MM.1S (cell line): Measurements from ENCODE around the gene GAL.

Experiments used
- EZH2 ChIP-seq: fragments of 300-600 bp; sonication (generic); optimal IDR thresholded peaks from 2 replicates; pipeline ENCODE3; 2017; ENCODE audit warnings: low read depth, mild to moderate bottlenecking, antibody characterized with exemption, low read length, mixed read lengths
- EZH2phosphoT487 ChIP-seq: fragments of 300-600 bp; sonication (generic); IDR thresholded peaks from 2 replicates; pipeline ENCODE4 v1.6.1; 2018; ENCODE audit warnings: antibody characterized with exemption, low read length
- TF ChIP-seq, protein P1 (sequence below): fragments of 300-600 bp; sonication (generic); IDR thresholded peaks from 2 replicates; pipeline ENCODE4 v1.5.1; 2016; ENCODE audit warnings: antibody characterized with exemption, low read length, mixed read lengths

DNA sequence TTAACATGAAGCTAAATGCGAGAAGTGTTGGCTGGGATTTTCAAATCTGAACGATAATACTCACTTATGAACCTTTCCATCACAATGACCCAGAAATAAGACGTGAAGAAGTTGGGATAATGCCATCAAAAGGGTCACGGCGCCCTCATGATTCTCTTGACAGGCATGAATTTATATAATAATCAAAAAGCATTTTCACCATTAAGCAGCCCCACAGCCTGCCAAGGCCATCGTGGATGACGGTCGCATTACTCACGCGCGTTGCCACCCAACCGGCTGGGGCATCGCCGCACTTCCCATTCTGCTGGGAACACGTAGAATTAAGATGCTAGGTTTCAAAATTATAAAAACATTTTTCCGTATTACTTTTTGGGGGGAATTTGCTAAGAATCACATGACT, 18.9 kb upstream of the GAL start:
- TF ChIP-seq, protein P1, sequence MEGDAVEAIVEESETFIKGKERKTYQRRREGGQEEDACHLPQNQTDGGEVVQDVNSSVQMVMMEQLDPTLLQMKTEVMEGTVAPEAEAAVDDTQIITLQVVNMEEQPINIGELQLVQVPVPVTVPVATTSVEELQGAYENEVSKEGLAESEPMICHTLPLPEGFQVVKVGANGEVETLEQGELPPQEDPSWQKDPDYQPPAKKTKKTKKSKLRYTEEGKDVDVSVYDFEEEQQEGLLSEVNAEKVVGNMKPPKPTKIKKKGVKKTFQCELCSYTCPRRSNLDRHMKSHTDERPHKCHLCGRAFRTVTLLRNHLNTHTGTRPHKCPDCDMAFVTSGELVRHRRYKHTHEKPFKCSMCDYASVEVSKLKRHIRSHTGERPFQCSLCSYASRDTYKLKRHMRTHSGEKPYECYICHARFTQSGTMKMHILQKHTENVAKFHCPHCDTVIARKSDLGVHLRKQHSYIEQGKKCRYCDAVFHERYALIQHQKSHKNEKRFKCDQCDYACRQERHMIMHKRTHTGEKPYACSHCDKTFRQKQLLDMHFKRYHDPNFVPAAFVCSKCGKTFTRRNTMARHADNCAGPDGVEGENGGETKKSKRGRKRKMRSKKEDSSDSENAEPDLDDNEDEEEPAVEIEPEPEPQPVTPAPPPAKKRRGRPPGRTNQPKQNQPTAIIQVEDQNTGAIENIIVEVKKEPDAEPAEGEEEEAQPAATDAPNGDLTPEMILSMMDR = no peak
- TF ChIP-seq EZH2 (no peak), EZH2phosphoT487 (no peak)
